Epithelial cell of esophagus (primary cell): Measurements from ENCODE around the gene UPK3A.

Experiments used
- DNase-seq: peaks from one replicate; pipeline ENCODE4 v3.0.0; 2010; ENCODE audit warnings: low read depth
- H3K4me3 ChIP-seq: 2 replicates; pipeline ENCODE4 v1.5.1; 2011; ENCODE audit warnings: mild to moderate bottlenecking, low read length, control low read depth
- CTCF ChIP-seq: IDR thresholded peaks from 2 replicates; pipeline ENCODE4 v1.5.1; 2011; ENCODE audit warnings: low read depth, mild to moderate bottlenecking, low read length, control low read depth, inconsistent platforms; ENCODE audit not compliant: insufficient read depth; ENCODE audit errors: missing control alignments

The UPK3A gene

GRCh38 chr22:45317551-45318167, 32.9 kb downstream of the UPK3A start:
- DNase-seq, result peak; percentile 64
- TF ChIP-seq CTCF, result peak; percentile 56
- no peak overlapping the region for H3K4me3 ChIP-seq

- no peak overlapping the region for H3K4me3 ChIP-seq
- no peak for TF ChIP-seq CTCF
- peak; percentile 79 for DNase-seq
These were observed 33.4 kb downstream of the UPK3A start for GRCh38 chr22:45318168-45318557.

- DNase-seq, result no peak
These were observed 34.0 kb downstream of the UPK3A start for GRCh38 chr22:45318558-45319323.

GRCh38 chr22:45319324-45319685, 34.6 kb downstream of the UPK3A start:
- no peak overlapping the region for H3K4me3 ChIP-seq
- DNase-seq, result no peak
- TF ChIP-seq CTCF, result no peak

More at GRCh38 chr22:45318558-45319323, 34.0 kb downstream of the UPK3A start:
- TF ChIP-seq CTCF, result no peak
- H3K4me3 ChIP-seq, result no peak overlapping the region

- DNase-seq, result no peak
- H3K4me3 ChIP-seq, result no peak overlapping the region
- TF ChIP-seq CTCF, result no peak
These were observed 35.7 kb downstream of the UPK3A start for GRCh38 chr22:45320357-45320976.

GRCh38 chr22:45321827-45322226, 37.1 kb downstream of the UPK3A start:
- H3K4me3 ChIP-seq, result no peak overlapping the region
- no peak for DNase-seq
- no peak for TF ChIP-seq CTCF
